Adrenal gland (tissue), 12 donors: ENCODE data around the gene MCCC1. TPM values are rescaled to one million over a fixed set of nuclear protein-coding genes. Genes with fewer than 3 reads are reported as not detected.
A peak's percentile ranks its signal among the peaks of the same experiment; 100 is the strongest.

Source experiments
- DNase-seq, 7 donors: peaks; one replicate each; pipeline ENCODE4 v3.0.0-alpha.2; 2019 to 2020
- H3K27ac ChIP-seq, 5 donors: fragments of 200-600 bp; sonication (generic) in 4 of 5; 1 replicate in 3 of 5; 2 replicates in 2 of 5; pipeline versions ENCODE4 v1.5.1 to v1.8.0; 2016 to 2020; ENCODE audit warnings: mild to moderate bottlenecking in 1 of 5
- H3K27me3 ChIP-seq: fragments of 200-600 bp; 2 replicates; pipeline ENCODE4 v1.8.0; 2021
- H3K36me3 ChIP-seq, 2 donors: fragments of 200-600 bp; replicated peaks in 1 of 2; 1 replicate in 1 of 2; 2 replicates in 1 of 2; pipeline versions ENCODE4 v1.5.1 to v1.8.0; 2018 to 2022
- H3K4me1 ChIP-seq, 2 donors: fragments of 200-600 bp; replicated peaks in 1 of 2; 1 replicate in 1 of 2; 2 replicates in 1 of 2; pipeline versions ENCODE4 v1.5.1 to v1.8.0; 2018 to 2021
- H3K4me3 ChIP-seq, 4 donors: fragments of 200-600 bp; sonication (generic) in 3 of 4; one replicate each; pipeline ENCODE4 v1.5.1; 2016 to 2018
- H3K9me3 ChIP-seq, 3 donors: fragments of 200-600 bp; sonication (generic) in 1 of 3; replicated peaks in 1 of 3; 1 replicate in 2 of 3; 2 replicates in 1 of 3; pipeline versions ENCODE4 v1.5.1 to v1.8.0; 2016 to 2021
- POLR2A ChIP-seq, 2 donors: fragments of 450-650 bp; IDR thresholded peaks; one replicate each; pipeline ENCODE4 v1.6.1; 2017; ENCODE audit warnings: antibody characterized with exemption in 2 of 2, mild to moderate bottlenecking in 2 of 2, moderate library complexity in 1 of 2
- WGBS, 4 donors: extraction: QIAGEN DNeasy Blood & Tissue Kit in 2 of 4; methylation state at CpG; one replicate each; pipeline versions ENCODE4 v1.1.5 to v1.1.7; 2013 to 2017; 5-methylcytosine and 5-hydroxymethylcytosine counted together
- intact Hi-C, 2 donors: fragments of 100-400 bp; cut with DNase I; formaldehyde crosslinking; loops; one replicate each; pipeline versions ENCODE4 v1.14.1 to v1.15.0; 2022 to 2023
- polyA plus RNA-seq, 3 donors: library from polyadenylated mRNA; stranded (reverse); fragments of 200-250 nt in 2 of 3; fragments of 350-450 nt in 1 of 3; fragmentation: Illumina TruSeq in 1 of 3; extraction: RNeasy Lipid Tissue Mini Kit (QIAGEN cat#74804) in 1 of 3; gene quantifications; one replicate each; pipeline ENCODE4 v1.2.3, GENCODE V29; 2013 to 2014
- total RNA-seq, 9 donors: library from RNA; depleted of rRNA in 4 of 9; stranded (reverse); fragments of >200 nt in 4 of 9; fragments of 120-200 nt in 1 of 9; fragmentation: NEBNext Ultra II Directional in 1 of 9; extraction: Animal tissue kit (Norgen Biotek cat#: 25700) in 1 of 9; gene quantifications; one replicate each; pipeline versions ENCODE4 v1.1.0 to v1.2.4, GENCODE V29; 2013 to 2023
- TF ChIP-seq, protein P1 (sequence below), 6 experiments: fragments of 450-650 bp in 4 of 6; fragments of 200-600 bp in 2 of 6; sonication (generic) in 1 of 6; IDR thresholded peaks; 1 replicate in 5 of 6; 2 replicates in 1 of 6; pipeline versions ENCODE4 v1.5.1 to v1.8.0; 2016 to 2021; ENCODE audit warnings: antibody characterized with exemption in 6 of 6, mild to moderate bottlenecking in 2 of 6, moderate library complexity in 1 of 6
- donor health status: healthy with polysubstance abuse.
- donor health status: Bipolar disorder and iron deficiency.
- donor health status: DM: yes; HTN: yes; CAD: no.
- donor health status: DM: no; HTN: no; CAD: no.
- donor health status: DM: no; HTN: no; CAD: no.
- donor health status: DM: yes; HTN: yes; CAD: no.

MCCC1 gene
- total and polyA plus RNA-seq, 12 donors: 40.9 to 137 (median 53.5) TPM

- WGBS, 4 donors: 95 to 100% (median 97%) methylated on average over 2 of the region's 2 CpGs
- Histone ChIP-seq H3K4me3 (no peak overlapping the region), H3K27me3 (no peaks in the 10 kb centered on the region), H3K9me3 (no peaks in the 10 kb centered on the region), H3K27ac (peak overlapping the region in 1 of 5 donors; percentile 61), H3K36me3 (peaks cover 0 to 15% of the 10 kb centered on the region in 2 donors), H3K4me1 (peaks cover 0 to 8% of the 10 kb centered on the region in 2 donors)
- intact Hi-C loops: no loop called here
- TF ChIP-seq POLR2A (IDR thresholded peaks at IDR 0.05): no peak
- TF ChIP-seq, protein P1, sequence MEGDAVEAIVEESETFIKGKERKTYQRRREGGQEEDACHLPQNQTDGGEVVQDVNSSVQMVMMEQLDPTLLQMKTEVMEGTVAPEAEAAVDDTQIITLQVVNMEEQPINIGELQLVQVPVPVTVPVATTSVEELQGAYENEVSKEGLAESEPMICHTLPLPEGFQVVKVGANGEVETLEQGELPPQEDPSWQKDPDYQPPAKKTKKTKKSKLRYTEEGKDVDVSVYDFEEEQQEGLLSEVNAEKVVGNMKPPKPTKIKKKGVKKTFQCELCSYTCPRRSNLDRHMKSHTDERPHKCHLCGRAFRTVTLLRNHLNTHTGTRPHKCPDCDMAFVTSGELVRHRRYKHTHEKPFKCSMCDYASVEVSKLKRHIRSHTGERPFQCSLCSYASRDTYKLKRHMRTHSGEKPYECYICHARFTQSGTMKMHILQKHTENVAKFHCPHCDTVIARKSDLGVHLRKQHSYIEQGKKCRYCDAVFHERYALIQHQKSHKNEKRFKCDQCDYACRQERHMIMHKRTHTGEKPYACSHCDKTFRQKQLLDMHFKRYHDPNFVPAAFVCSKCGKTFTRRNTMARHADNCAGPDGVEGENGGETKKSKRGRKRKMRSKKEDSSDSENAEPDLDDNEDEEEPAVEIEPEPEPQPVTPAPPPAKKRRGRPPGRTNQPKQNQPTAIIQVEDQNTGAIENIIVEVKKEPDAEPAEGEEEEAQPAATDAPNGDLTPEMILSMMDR (IDR thresholded peaks at IDR 0.05): no peak
- no peak for DNase-seq
Measured at GRCh38 chr3:183074881-183075280, 24.4 kb downstream of the MCCC1 start.

DNA sequence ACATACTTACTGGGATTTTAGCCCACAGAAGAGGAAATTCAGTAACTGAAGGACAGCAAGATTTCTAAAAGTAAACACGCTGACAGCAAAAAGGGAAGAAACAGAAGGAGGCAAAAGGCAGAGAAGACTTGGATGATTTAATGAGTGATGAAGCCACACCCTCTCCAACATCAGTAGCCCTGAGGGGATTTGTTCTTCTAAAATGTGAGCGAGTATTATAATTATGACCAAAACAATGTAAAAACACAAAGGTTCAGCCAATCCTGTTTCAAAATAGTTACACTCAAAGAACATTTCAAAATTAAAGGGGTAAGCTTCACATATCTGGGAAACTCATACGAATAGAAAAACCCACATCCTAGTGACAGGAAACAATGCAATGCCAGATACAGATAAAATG is 25.0 kb downstream of the MCCC1 start:
- intact Hi-C loops: no loop called here
- H3K4me1 ChIP-seq: peaks cover 0 to 8% of the 10 kb centered on the region in 2 donors
- H3K27ac ChIP-seq: peak overlapping the region in 4 of 5 donors; percentile 28 to 77 (median 66)
- peak overlapping the region in 1 of 4 donors; percentile 31 for H3K4me3 ChIP-seq
- H3K27me3 ChIP-seq: no peaks in the 10 kb centered on the region
- H3K36me3 ChIP-seq: peaks cover 0 to 18% of the 10 kb centered on the region in 2 donors
- WGBS, 4 donors: 37 to 47% (median 41%) methylated on average over 3 of the region's 3 CpGs
- no peak for DNase-seq
- TF ChIP-seq POLR2A (IDR thresholded peaks at IDR 0.05): no peak
- TF ChIP-seq, protein P1 (IDR thresholded peaks at IDR 0.05): no peak
- H3K9me3 ChIP-seq: no peaks in the 10 kb centered on the region

- Histone ChIP-seq H3K36me3 (peaks cover 0 to 18% of the 10 kb centered on the region in 2 donors), H3K4me1 (peaks cover 0 to 8% of the 10 kb centered on the region in 2 donors), H3K27ac (peak overlapping the region in 4 of 5 donors; percentile 28 to 77 (median 66)), H3K4me3 (peak overlapping the region in 1 of 4 donors; percentile 31), H3K27me3 (no peaks in the 10 kb centered on the region), H3K9me3 (no peaks in the 10 kb centered on the region)
- intact Hi-C loops: no loop called here
- TF ChIP-seq POLR2A (IDR thresholded peaks at IDR 0.05): no peak
- TF ChIP-seq, protein P1 (IDR thresholded peaks at IDR 0.05): no peak
- 36 to 53% (median 45%) methylated on average over 5 of the region's 5 CpGs for WGBS, 4 donors
- peak in 3 of 7 donors; percentile 29 to 47 (median 38) for DNase-seq
Measured at GRCh38 chr3:183073839-183074238, 25.5 kb downstream of the MCCC1 start.

GRCh38 chr3:183070892-183071291 is 28.4 kb downstream of the MCCC1 start:
- 95 to 97% (median 97%) methylated on average over 6 of the region's 6 CpGs for WGBS, 4 donors
- TF ChIP-seq POLR2A (IDR thresholded peaks at IDR 0.05): no peak
- TF ChIP-seq, protein P1 (IDR thresholded peaks at IDR 0.05): no peak
- no peak for DNase-seq
- Histone ChIP-seq H3K4me1 (peaks cover 0 to 8% of the 10 kb centered on the region in 2 donors), H3K4me3 (no peak overlapping the region), H3K9me3 (no peaks in the 10 kb centered on the region), H3K27ac (no peak overlapping the region), H3K27me3 (no peaks in the 10 kb centered on the region), H3K36me3 (peaks cover 0 to 18% of the 10 kb centered on the region in 2 donors)
- intact Hi-C loops: no loop called here
